A673 (cell line): ENCODE results near the gene SORL1. TPM values are rescaled to one million over a fixed set of nuclear protein-coding genes. Genes with fewer than 3 reads are reported as not detected.

Source experiments
- BruUV-seq: library from RNA; stranded (reverse); fragments of 400-500 nt; replicated peaks from 2 replicates; lab custom pipeline; 2021; lab: Mats Ljungman, UMichigan
- CTCF ChIA-PET: fragments of 300-600 bp; sonication (Branson Sonifier 250); formaldehyde crosslinking; loops from one replicate; lab custom pipeline; 2022; ENCODE audit warnings: antibody characterized with exemption; lab: Charles Lee
- POLR2A ChIA-PET: fragments of 300-600 bp; sonication (Branson Sonifier 250); formaldehyde crosslinking; loops from one replicate; lab custom pipeline; 2022; ENCODE audit warnings: antibody characterized with exemption; ENCODE audit not compliant: low non-redundant PET; lab: Charles Lee
- DNase-seq: peaks from one replicate; pipeline ENCODE4 v3.0.0-alpha.2; 2015; ENCODE audit warnings: low spot score
- H3K27ac ChIP-seq: fragments of 200-600 bp; sonication (generic); 2 replicates; pipeline ENCODE4 v1.5.1; 2016; ENCODE audit warnings: mixed run types, low read depth, mild to moderate bottlenecking, mixed read lengths, antibody characterized with exemption, low read length; ENCODE audit not compliant: poor library complexity, severe bottlenecking
- H3K27me3 ChIP-seq: fragments of 200-600 bp; sonication (generic); replicated peaks from 2 replicates; pipeline ENCODE4 v1.6.1; 2017; ENCODE audit warnings: mixed run types, low read depth, mild to moderate bottlenecking, mixed read lengths, antibody characterized with exemption, low read length; ENCODE audit not compliant: insufficient read depth, poor library complexity
- H3K36me3 ChIP-seq: fragments of 200-600 bp; sonication (generic); 2 replicates; pipeline ENCODE4 v1.6.1; 2016; ENCODE audit warnings: mixed run types, mild to moderate bottlenecking, mixed read lengths, antibody characterized with exemption, low read length; ENCODE audit not compliant: insufficient read depth, poor library complexity, severe bottlenecking
- H3K4me1 ChIP-seq: fragments of 200-600 bp; sonication (generic); 2 replicates; pipeline ENCODE4 v1.6.1; 2017; ENCODE audit warnings: mixed run types, mild to moderate bottlenecking, mixed read lengths, antibody characterized with exemption, low read length; ENCODE audit not compliant: insufficient read depth, poor library complexity, severe bottlenecking
- H3K4me3 ChIP-seq: fragments of 200-600 bp; sonication (generic); 2 replicates; pipeline ENCODE4 v1.5.1; 2016; ENCODE audit warnings: low read depth, mixed run types, mild to moderate bottlenecking, mixed read lengths, low read length; ENCODE audit not compliant: poor library complexity, severe bottlenecking
- H3K9me3 ChIP-seq: fragments of 200-600 bp; sonication (generic); 2 replicates; pipeline ENCODE4 v1.6.1; 2016; ENCODE audit warnings: mixed run types, low read depth, mild to moderate bottlenecking, mixed read lengths, antibody characterized with exemption, low read length; ENCODE audit not compliant: poor library complexity, severe bottlenecking
- EZH2 ChIP-seq: fragments of 200-600 bp; sonication (generic); IDR thresholded peaks from 2 replicates; pipeline ENCODE4 v1.6.1; 2017; ENCODE audit warnings: borderline replicate concordance, low read depth, mild to moderate bottlenecking, mixed read lengths, antibody characterized with exemption, low read length; ENCODE audit not compliant: poor library complexity, severe bottlenecking
- intact Hi-C: fragments of 100-400 bp; cut with micrococcal nuclease; formaldehyde crosslinking; loops from one replicate; pipeline ENCODE4 v1.10.0; 2022; ENCODE audit not compliant: unreplicated experiment
- total RNA-seq: library from RNA; stranded (reverse); gene quantifications from 2 replicates; pipeline ENCODE4 v1.2.3, GENCODE V29; 2021
- TF ChIP-seq, protein P1 (sequence below): fragments of 300-800, 200-600 bp; sonication (generic); conservative IDR thresholded peaks from 2 replicates; pipeline ENCODE4 v1.5.1; 2017; ENCODE audit warnings: low read depth, mild to moderate bottlenecking, antibody characterized with exemption, low read length, moderate library complexity, mixed read lengths

Gene SORL1
- total RNA-seq, 1 experiment from 2014 or later, result 0.95 TPM

DNA sequence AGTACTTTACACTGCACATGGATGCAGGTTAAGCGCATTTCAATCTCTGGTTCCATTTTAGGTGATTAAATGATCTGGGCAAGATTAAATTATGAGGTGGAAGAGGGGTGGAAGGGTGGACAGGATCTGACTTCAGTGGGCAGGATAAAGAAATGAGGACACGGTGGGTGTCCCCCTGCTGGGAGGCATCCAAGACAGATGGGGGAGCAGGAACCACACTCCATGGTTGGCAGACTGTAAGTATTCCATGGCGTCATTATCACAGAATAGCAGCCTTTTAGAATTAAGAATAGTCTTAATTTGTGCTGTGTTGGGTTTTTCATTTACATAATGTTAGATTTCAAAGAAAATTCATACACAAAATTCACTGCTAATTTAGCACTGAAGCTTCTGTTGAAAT, 7.6 kb upstream of the SORL1 start:
- no peaks in the 10 kb centered on the region for H3K9me3 ChIP-seq
- CTCF ChIA-PET, result no interaction called here
- no peak overlapping the region for H3K4me3 ChIP-seq
- POLR2A ChIA-PET, result no interaction called here
- H3K4me1 ChIP-seq, result no peaks in the 10 kb centered on the region
- no TSS peak for BruUV-seq
- intact Hi-C loops, result no loop called here
- DNase-seq, result no peak
- H3K36me3 ChIP-seq, result no peaks in the 10 kb centered on the region
- TF ChIP-seq EZH2, result no peak
- TF ChIP-seq, protein P1, sequence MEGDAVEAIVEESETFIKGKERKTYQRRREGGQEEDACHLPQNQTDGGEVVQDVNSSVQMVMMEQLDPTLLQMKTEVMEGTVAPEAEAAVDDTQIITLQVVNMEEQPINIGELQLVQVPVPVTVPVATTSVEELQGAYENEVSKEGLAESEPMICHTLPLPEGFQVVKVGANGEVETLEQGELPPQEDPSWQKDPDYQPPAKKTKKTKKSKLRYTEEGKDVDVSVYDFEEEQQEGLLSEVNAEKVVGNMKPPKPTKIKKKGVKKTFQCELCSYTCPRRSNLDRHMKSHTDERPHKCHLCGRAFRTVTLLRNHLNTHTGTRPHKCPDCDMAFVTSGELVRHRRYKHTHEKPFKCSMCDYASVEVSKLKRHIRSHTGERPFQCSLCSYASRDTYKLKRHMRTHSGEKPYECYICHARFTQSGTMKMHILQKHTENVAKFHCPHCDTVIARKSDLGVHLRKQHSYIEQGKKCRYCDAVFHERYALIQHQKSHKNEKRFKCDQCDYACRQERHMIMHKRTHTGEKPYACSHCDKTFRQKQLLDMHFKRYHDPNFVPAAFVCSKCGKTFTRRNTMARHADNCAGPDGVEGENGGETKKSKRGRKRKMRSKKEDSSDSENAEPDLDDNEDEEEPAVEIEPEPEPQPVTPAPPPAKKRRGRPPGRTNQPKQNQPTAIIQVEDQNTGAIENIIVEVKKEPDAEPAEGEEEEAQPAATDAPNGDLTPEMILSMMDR, result no peak
- H3K27me3 ChIP-seq, result no peaks in the 10 kb centered on the region
- H3K27ac ChIP-seq, result no peak overlapping the region

DNA sequence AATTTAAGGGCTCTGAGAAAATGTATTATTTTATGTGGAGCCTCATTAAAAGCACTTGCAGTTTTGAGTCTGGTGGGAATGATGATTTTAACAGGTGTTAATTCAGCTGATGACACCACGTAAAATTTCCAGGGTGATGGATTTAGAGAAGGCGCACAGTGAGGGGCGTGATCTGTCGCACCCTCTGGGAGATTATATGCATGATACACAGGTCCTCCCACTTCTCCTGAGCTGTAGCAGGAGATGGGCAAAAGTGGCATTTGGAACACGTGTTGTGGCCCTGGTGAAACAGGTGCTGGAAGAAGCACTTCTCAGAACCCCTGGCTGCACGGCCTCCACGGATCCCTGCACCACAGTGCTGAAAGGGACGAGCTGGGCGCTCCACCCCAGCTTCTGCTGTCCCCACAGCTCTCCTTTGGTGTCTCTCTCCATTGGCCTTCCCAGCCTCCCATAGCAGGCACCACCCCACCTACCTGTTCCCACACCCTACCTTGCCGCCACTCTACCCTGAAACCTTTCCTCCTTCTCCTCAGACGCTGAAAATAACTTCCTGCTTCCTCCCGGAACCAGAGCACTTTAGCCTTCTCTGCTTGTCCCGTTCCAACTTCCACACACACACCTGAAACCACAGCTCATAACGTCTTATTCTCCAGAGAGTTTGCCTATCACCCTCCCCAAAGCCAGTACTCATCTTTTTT, 6.9 kb upstream of the SORL1 start:
- DNase-seq, result no peak
- POLR2A ChIA-PET, result no interaction called here
- H3K27me3 ChIP-seq, result no peaks in the 10 kb centered on the region
- H3K9me3 ChIP-seq, result no peaks in the 10 kb centered on the region
- CTCF ChIA-PET, result no interaction called here
- no peak for TF ChIP-seq EZH2
- TF ChIP-seq, protein P1, result no peak
- H3K27ac ChIP-seq, result no peak overlapping the region
- no peaks in the 10 kb centered on the region for H3K4me1 ChIP-seq
- no peak overlapping the region for H3K4me3 ChIP-seq
- no peaks in the 10 kb centered on the region for H3K36me3 ChIP-seq
- intact Hi-C loops, result no loop called here
- no TSS peak for BruUV-seq

DNA sequence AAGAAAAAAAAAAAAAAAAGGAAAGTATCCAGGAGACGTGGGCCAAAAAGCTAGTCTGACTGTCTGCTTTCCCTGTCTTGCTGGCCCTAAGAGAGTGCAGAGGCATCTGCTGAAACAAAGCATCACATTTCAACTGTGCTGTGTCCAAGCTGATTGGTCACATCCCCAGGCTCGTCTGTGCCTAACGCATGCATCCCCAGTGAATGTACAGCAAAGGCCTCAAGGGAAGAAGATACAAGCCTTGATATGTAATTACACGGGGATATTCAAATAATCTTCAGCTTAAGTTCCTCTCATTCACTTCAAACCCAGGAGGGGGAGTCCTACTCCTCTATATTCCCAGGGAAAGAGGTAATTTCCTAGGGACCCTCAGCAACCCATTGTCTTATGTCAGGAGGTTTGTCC, 5.4 kb upstream of the SORL1 start:
- Histone ChIP-seq H3K9me3 (no peaks in the 10 kb centered on the region), H3K27ac (no peak overlapping the region), H3K36me3 (no peaks in the 10 kb centered on the region), H3K27me3 (peaks cover 14% of the 10 kb centered on the region), H3K4me3 (no peak overlapping the region), H3K4me1 (no peaks in the 10 kb centered on the region)
- POLR2A ChIA-PET, result interaction anchor here (0.6 kb wide), 1 partner anchor 200 kb away, joined by 4 read pairs; no protein-coding TSS in a partner anchor
- peak; percentile 65 for DNase-seq
- CTCF ChIA-PET, result interaction anchor here (0.5 to 1.0 kb wide), 4 partner anchors 18 to 144 kb away, joined by 3 to 16 read pairs (median 4); no protein-coding TSS in a partner anchor
- intact Hi-C loops, result no loop called here
- TF ChIP-seq EZH2, result no peak
- TF ChIP-seq, protein P1, result peak; percentile 49
- BruUV-seq, result no TSS peak
